ENCODE measurements around the gene AFF3.
A peak's percentile ranks its signal among the peaks of the same experiment; 100 is the strongest.

The AFF3 gene

GRCh38 chr2:99651930-99652670 lies 490.3 kb downstream of the AFF3 start:
- DNase-seq = no peak

DNA sequence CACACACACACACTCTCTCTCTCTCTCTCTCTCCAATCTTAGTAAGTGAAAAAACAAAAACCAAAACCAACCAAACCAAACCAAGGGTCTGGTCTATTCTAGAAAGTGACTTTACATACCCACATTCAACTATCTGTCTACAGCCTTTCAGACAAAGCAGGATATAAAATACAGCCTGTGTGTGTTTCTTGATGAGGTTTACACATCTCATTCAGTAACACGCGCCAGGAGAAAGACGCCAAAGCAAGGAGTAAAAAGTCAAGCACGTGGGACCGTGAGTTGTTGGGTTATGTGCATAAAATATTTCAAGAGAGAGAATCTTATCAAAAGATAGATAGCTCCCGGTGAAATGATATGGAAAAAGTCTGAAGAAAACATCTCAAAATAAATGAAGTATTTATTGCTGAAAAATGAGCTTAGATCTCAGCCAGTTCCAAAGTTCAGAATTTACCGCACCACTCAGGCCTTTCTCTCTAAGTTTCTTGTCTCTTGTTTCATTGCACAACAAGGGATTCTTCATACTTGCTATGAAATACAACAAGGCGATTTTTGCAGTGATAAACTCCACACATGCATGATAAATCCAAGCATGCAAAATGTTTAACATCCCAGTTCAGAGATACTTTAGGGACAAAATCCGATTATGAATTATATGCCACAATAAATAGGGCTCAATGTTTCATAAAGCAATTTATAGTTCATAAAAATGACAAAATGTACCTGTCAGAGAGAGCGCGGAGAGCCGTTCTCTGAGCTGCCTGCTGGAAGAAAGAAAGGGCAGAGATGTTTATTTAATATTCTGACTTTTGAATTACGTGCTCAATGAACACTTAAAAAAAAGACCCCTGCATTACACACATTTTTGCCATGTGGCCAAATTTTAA lies 493.2 kb downstream of the AFF3 start:
- DNase-seq = no peak

DNA sequence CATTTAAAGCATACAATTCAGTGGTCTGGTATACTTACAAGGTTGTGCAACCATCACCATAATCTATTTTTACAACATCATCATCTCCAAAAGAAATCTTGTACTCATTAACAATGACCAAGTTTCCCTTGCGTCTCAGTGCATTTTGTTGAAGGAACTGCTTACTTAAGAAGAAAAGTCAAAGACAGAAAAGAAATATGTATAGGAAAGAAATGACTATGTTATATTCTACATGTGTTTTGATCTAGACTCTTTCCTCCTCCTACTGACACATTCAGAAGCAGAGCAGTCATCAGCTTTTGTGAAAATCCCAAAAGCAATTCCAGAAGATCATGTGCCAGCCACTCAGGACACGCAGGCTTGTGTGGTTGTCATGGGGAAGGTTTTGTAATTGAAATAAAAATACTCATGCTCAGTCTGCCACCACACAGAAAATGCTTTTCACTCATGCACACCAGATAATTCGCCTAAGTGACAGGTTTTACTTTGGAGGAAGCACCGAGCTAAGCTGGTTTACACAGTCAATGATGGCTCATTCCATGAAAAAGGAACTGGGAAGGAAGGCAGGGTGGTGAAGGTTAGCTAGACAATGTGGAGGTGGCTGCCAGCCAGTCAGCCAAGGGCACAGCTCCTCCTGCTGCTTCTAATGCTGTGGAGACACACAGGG lies 494.1 kb downstream of the AFF3 start:
- DNase-seq = no peak

DNA sequence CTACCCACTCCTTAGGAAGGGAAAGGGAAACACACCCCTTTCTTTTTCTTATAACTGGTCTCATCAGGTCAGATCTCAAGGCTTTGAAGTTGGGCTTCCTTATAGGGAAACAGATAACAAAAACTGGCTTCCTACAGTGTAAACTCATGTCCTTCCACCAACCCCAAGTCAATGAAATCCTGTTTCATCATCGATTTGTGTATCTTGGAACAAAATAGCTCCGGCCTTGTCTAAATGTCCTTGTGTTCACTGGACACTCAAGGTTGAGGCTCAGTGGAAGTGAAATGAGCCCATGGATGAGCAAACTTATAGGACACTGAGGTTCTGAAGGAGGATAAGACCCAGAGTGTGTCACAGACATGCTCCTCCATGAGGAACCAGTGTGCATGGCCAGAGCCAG lies 496.4 kb downstream of the AFF3 start:
- DNase-seq = no peak

DNA sequence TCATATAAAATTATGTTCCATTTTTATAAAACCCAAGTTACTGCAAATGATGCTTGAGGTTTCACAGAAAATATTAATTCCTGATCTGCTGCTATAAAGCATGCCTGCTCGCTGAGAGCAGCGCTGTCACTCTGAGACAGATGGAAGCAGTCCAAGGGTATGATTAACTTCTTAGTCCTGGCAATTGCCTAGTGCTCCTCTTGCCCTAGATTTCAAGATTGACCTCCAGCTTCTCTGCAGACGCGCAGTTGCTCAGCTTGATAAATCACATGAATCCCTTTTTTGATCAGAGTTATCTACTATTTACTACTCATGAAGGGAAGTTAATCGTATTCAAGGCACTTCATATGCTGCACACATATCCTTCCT lies 498.0 kb downstream of the AFF3 start:
- DNase-seq = no peak

GRCh38 chr2:99643787-99644418 lies 498.5 kb downstream of the AFF3 start:
- DNase-seq = peak; percentile 47

GRCh38 chr2:99641999-99642398 lies 500.4 kb downstream of the AFF3 start:
- no peak for DNase-seq

- DNase-seq = no peak
Measured at GRCh38 chr2:99640635-99641151, 501.7 kb downstream of the AFF3 start.

- no peak for DNase-seq
Measured at GRCh38 chr2:99638791-99639190, 503.6 kb downstream of the AFF3 start.

- no peak for DNase-seq
Measured at GRCh38 chr2:99637159-99637697, 505.2 kb downstream of the AFF3 start.

- peak; percentile 16 for DNase-seq
Measured at GRCh38 chr2:99636144-99637034, 506.0 kb downstream of the AFF3 start.

GRCh38 chr2:99635710-99636109 lies 506.7 kb downstream of the AFF3 start:
- DNase-seq = no peak

DNA sequence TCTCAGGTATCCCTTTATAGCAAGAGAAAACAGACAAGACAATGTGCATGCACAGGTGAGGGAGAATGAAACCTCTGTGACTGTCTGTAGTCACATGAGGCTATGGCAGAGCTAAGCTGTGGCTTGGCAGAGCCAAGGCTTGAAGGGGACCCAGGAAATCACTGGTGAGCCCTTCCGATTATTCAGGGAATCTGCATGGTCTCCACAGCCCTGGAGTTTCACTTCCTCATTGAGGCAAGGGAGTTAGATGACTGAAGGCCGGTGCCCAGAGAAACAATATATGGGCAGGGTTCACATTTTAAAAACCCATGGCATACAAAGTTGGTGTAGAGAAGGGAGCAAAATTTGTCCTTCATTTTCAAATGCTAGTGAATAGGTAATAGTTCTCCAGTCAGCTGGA lies 508.2 kb downstream of the AFF3 start:
- no peak for DNase-seq

- DNase-seq = no peak
Measured at GRCh38 chr2:99631700-99632099, 510.7 kb downstream of the AFF3 start.

DNA sequence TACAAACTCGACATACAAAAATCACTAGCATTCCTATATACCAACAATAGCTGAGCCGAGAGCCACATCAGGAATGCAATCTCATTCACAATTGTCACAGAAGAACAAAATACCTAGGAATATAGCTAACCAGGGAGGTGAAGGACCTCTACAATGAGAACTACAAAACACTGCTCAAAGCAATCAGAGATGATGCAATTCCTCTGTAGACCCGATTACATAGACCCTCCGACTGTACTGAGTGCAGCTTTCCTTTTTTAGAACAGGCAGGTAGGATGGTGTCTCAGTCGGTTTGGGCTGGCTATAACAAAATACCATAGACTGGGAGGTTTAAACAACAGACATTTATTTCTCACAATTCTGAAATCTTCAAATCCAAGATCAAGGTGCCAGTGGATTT lies 513.1 kb downstream of the AFF3 start:
- no peak for DNase-seq

- no peak for DNase-seq
Measured at GRCh38 chr2:99626158-99626557, 516.2 kb downstream of the AFF3 start.

- DNase-seq = no peak
Measured at GRCh38 chr2:99624677-99625076, 517.7 kb downstream of the AFF3 start.

GRCh38 chr2:99623613-99624012 lies 518.8 kb downstream of the AFF3 start:
- DNase-seq = no peak

- DNase-seq = no peak
Measured at GRCh38 chr2:99623035-99623434, 519.4 kb downstream of the AFF3 start.

DNA sequence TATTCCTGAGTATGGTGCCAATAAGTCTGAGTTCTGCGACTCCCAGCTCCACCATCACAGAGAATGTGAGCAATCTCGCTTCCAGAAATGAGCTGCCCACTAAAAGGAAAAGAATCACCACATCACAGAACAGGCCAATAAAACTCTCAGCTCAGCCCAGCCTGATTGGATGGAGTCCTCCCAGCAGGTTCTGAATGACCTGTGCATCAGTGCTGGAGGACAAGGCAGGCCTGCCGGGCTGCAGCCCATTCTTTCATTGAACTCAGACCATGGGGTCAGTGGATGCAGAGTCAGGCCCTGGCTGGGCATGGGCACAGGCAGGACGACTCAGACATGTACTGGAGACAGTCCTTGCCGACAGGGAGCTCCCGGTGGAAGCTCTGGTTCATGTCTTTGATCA lies 519.9 kb downstream of the AFF3 start:
- no peak for DNase-seq

DNA sequence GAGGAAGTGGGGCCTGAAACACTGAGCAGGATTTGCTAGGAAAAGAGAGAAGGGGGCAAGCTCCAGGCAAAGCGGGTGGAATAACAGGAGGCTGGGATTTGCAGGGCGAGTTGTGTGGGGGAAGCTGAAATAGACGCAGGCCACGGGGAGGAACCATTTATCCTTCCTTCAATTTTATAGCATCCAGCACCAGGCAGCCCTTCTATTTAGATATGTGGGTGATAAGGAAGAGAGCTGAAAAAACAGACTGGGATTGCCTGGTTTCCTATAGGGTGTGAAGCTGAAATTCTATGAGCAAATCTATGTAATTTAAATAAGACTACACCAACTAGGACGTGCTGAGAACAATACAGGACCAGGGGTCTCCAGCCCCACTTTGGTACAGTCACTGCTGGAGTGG lies 520.6 kb downstream of the AFF3 start:
- no peak for DNase-seq

DNA sequence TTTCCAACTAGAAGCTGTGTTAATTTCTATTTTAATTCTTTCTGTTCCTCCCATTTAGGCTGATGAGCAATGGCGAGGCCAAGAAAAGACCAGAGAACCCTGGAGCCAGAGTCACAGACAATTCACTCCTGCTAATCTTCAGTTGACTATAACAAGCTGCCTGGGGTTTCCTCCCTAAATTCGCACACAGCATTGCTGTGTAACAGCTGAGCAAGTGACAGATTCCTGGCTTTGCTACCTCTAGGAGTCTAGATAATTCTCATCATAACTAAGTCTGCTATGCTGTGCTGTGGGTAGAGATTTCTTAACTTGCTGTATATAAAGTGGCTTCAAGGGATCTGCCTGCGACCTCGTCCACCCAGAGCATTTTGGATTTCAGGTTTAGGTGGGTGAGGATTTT lies 521.3 kb downstream of the AFF3 start:
- DNase-seq = no peak
